ENCODE data around the gene HRH3.

Gene HRH3

GRCh38 chr20:62217913-62218773, 1.9 kb downstream of the HRH3 start:
- Histone ChIP-seq H3K9ac (ENCODE audit: low read length) (no peak overlapping the region), H3K27ac (ENCODE audit: low read depth, low read length) (no peak overlapping the region), H3K36me3 (ENCODE audit: low read length) (no peaks in the 10 kb centered on the region), H4K20me1 (ENCODE audit: low read depth, low read length) (no peaks in the 10 kb centered on the region), H3K79me2 (ENCODE audit: insufficient read depth, low read length) (no peaks in the 10 kb centered on the region), H3K9me2 (replicated peaks; ENCODE audit: insufficient read depth, low read length) (no peaks in the 10 kb centered on the region), H3K4me2 (ENCODE audit: low read depth, low read length, poor library complexity, severe bottlenecking) (no peak overlapping the region), H3K9me3 (ENCODE audit: insufficient read depth, low read length) (no peaks in the 10 kb centered on the region), H3K27me3 (ENCODE audit: low read length) (no peaks in the 10 kb centered on the region), H2AFZ (ENCODE audit: low read depth, low read length, severe bottlenecking) (no peak overlapping the region), H3F3A (ENCODE audit: insufficient read depth) (no peaks in the 10 kb centered on the region), H3K4me3 (ENCODE audit: insufficient read depth, low read length, poor library complexity, severe bottlenecking) (no peak overlapping the region)
- TF ChIP-seq CTCF (IDR thresholded peaks at IDR 0.05; ENCODE audit: insufficient read depth, low read length, poor library complexity, severe bottlenecking) (no peak), EZH2phosphoT487 (conservative IDR thresholded peaks at IDR 0.05; ENCODE audit: low read length) (no peak)

- H3K9ac ChIP-seq (ENCODE audit: low read length): no peak overlapping the region
- no peak overlapping the region for H3K4me2 ChIP-seq (ENCODE audit: low read depth, low read length, poor library complexity, severe bottlenecking)
- H3K4me3 ChIP-seq (ENCODE audit: insufficient read depth, low read length, poor library complexity, severe bottlenecking): no peak overlapping the region
- H3K9me3 ChIP-seq (ENCODE audit: insufficient read depth, low read length): no peaks in the 10 kb centered on the region
- no peaks in the 10 kb centered on the region for H3K36me3 ChIP-seq (ENCODE audit: low read length)
- H4K20me1 ChIP-seq (ENCODE audit: low read depth, low read length): no peaks in the 10 kb centered on the region
- H2AFZ ChIP-seq (ENCODE audit: low read depth, low read length, severe bottlenecking): no peak overlapping the region
- H3K79me2 ChIP-seq (ENCODE audit: insufficient read depth, low read length): no peaks in the 10 kb centered on the region
- no peak overlapping the region for H3K27ac ChIP-seq (ENCODE audit: low read depth, low read length)
- H3K9me2 ChIP-seq (replicated peaks; ENCODE audit: insufficient read depth, low read length): no peaks in the 10 kb centered on the region
- no peaks in the 10 kb centered on the region for H3K27me3 ChIP-seq (ENCODE audit: low read length)
- H3F3A ChIP-seq (ENCODE audit: insufficient read depth): no peaks in the 10 kb centered on the region
- TF ChIP-seq CTCF (IDR thresholded peaks at IDR 0.05; ENCODE audit: insufficient read depth, low read length, poor library complexity, severe bottlenecking) (no peak), EZH2phosphoT487 (conservative IDR thresholded peaks at IDR 0.05; ENCODE audit: low read length) (no peak)
Measured at GRCh38 chr20:62216636-62217566, 3.2 kb downstream of the HRH3 start.

GRCh38 chr20:62215991-62216635, 4.0 kb downstream of the HRH3 start:
- no peak overlapping the region for H3K27ac ChIP-seq (ENCODE audit: low read depth, low read length)
- no peaks in the 10 kb centered on the region for H3K36me3 ChIP-seq (ENCODE audit: low read length)
- H4K20me1 ChIP-seq (ENCODE audit: low read depth, low read length): no peaks in the 10 kb centered on the region
- no peaks in the 10 kb centered on the region for H3K9me2 ChIP-seq (replicated peaks; ENCODE audit: insufficient read depth, low read length)
- no peak for TF ChIP-seq CTCF (IDR thresholded peaks at IDR 0.05; ENCODE audit: insufficient read depth, low read length, poor library complexity, severe bottlenecking)
- TF ChIP-seq EZH2phosphoT487 (conservative IDR thresholded peaks at IDR 0.05; ENCODE audit: low read length): no peak
- H2AFZ ChIP-seq (ENCODE audit: low read depth, low read length, severe bottlenecking): no peak overlapping the region
- no peaks in the 10 kb centered on the region for H3K9me3 ChIP-seq (ENCODE audit: insufficient read depth, low read length)
- no peak overlapping the region for H3K4me2 ChIP-seq (ENCODE audit: low read depth, low read length, poor library complexity, severe bottlenecking)
- no peaks in the 10 kb centered on the region for H3K79me2 ChIP-seq (ENCODE audit: insufficient read depth, low read length)
- no peaks in the 10 kb centered on the region for H3F3A ChIP-seq (ENCODE audit: insufficient read depth)
- no peak overlapping the region for H3K9ac ChIP-seq (ENCODE audit: low read length)
- no peaks in the 10 kb centered on the region for H3K27me3 ChIP-seq (ENCODE audit: low read length)
- H3K4me3 ChIP-seq (ENCODE audit: insufficient read depth, low read length, poor library complexity, severe bottlenecking): no peak overlapping the region

Data from SU-DHL-6 (cell line).